Gastrocnemius medialis (tissue), 4 donors: ENCODE data around the gene RGS17. TPM values are rescaled to one million over a fixed set of nuclear protein-coding genes. Genes with fewer than 3 reads are reported as not detected.

Source experiments
- ATAC-seq, 2 donors: fragments of 150-250 bp; one replicate each; pipeline ENCODE4 v1.9.1; 2016
- DNase-seq, 2 donors: peaks; one replicate each; pipeline ENCODE4 v3.0.0-alpha.2; 2019
- H3K27ac ChIP-seq, 4 donors: fragments of 200-600 bp; sonication (generic); 1 replicate in 1 of 4; 2 replicates in 3 of 4; pipeline ENCODE4 v1.5.1; 2016 to 2018; ENCODE audit warnings: mild to moderate bottlenecking in 2 of 4, moderate library complexity in 1 of 4
- H3K27me3 ChIP-seq, 3 donors: fragments of 200-600 bp; sonication (generic) in 2 of 3; 1 replicate in 1 of 3; 2 replicates in 2 of 3; pipeline versions ENCODE4 v1.5.1 to v1.6.0; 2016 to 2019; ENCODE audit warnings: mild to moderate bottlenecking in 1 of 3, moderate library complexity in 1 of 3
- H3K36me3 ChIP-seq, 2 donors: fragments of 200-600 bp; sonication (generic) in 1 of 2; one replicate each; pipeline ENCODE4 v1.5.1; 2017 to 2018
- H3K4me1 ChIP-seq, 2 donors: fragments of 200-600 bp; sonication (generic) in 1 of 2; one replicate each; pipeline ENCODE4 v1.5.1; 2016 to 2017; ENCODE audit warnings: mild to moderate bottlenecking in 2 of 2
- H3K4me3 ChIP-seq, 4 donors: fragments of 200-600 bp; sonication (generic) in 3 of 4; 1 replicate in 1 of 4; 2 replicates in 3 of 4; pipeline ENCODE4 v1.5.1; 2016 to 2019; ENCODE audit warnings: mild to moderate bottlenecking in 2 of 4
- H3K9me3 ChIP-seq, 3 donors: fragments of 200-600 bp; sonication (generic) in 2 of 3; 1 replicate in 1 of 3; 2 replicates in 2 of 3; pipeline ENCODE4 v1.5.1; 2016 to 2019
- POLR2A ChIP-seq, 2 donors: fragments of 450-650 bp; IDR thresholded peaks; one replicate each; pipeline ENCODE4 v1.6.1; 2017; ENCODE audit warnings: antibody characterized with exemption in 2 of 2, mild to moderate bottlenecking in 2 of 2, moderate library complexity in 2 of 2
- in situ Hi-C, 4 donors: fragments of 200-750 bp; cut with MboI; loops; one replicate each; pipeline versions ENCODE4 v1.15.0 to v1.8.0; 2017; ENCODE audit warnings: low sequenced_read_pairs in 4 of 4
- intact Hi-C: fragments of 100-400 bp; cut with DNase I; formaldehyde crosslinking; loops from one replicate; pipeline ENCODE4 v1.15.1; 2023; ENCODE audit warnings: low total_unique reads
- total RNA-seq, 4 donors: library from RNA; depleted of rRNA; stranded (reverse); fragments of >200 nt; gene quantifications; one replicate each; pipeline versions ENCODE4 v1.1.0 to v1.2.3, GENCODE V29; 2016
- TF ChIP-seq, protein P1 (sequence below), 5 experiments: fragments of 450-650 bp in 3 of 5; fragments of 200-600 bp in 2 of 5; sonication (generic) in 2 of 5; IDR thresholded peaks in 4 of 5; conservative IDR thresholded peaks in 1 of 5; 1 replicate in 4 of 5; 2 replicates in 1 of 5; pipeline ENCODE4 v1.5.1; 2016 to 2019; ENCODE audit warnings: antibody characterized with exemption in 5 of 5, mild to moderate bottlenecking in 3 of 5, moderate library complexity in 3 of 5

RGS17 gene
- total RNA-seq, 4 donors from 2014 or later, result 0.11 TPM; not detected in 3

DNA sequence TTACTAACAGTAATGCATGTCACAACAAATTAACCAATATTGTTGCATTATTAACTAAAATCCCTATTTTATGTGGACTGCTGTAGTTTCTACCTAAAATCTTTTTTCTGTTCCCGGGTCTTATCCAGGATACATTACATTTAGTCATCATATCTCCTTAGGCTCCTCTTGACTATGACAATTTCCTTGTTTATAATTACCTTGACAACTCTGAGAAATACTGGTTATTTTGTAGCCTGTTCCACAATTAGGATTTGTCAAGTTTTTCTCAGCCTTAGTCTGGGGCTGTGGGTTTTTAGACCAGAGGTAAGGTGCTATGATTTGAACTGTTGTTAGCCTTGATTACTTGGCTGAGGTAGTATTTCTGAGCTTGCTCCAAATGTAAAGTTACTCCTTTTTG lies 152.0 kb downstream of the RGS17 start:
- H3K36me3 ChIP-seq, result peaks cover 0 to 11% of the 10 kb centered on the region in 2 donors
- no peaks in the 10 kb centered on the region for H3K27me3 ChIP-seq
- ATAC-seq (no peak), DNase-seq (no peak)
- TF ChIP-seq POLR2A (IDR thresholded peaks at IDR 0.05), result no peak
- TF ChIP-seq, protein P1, sequence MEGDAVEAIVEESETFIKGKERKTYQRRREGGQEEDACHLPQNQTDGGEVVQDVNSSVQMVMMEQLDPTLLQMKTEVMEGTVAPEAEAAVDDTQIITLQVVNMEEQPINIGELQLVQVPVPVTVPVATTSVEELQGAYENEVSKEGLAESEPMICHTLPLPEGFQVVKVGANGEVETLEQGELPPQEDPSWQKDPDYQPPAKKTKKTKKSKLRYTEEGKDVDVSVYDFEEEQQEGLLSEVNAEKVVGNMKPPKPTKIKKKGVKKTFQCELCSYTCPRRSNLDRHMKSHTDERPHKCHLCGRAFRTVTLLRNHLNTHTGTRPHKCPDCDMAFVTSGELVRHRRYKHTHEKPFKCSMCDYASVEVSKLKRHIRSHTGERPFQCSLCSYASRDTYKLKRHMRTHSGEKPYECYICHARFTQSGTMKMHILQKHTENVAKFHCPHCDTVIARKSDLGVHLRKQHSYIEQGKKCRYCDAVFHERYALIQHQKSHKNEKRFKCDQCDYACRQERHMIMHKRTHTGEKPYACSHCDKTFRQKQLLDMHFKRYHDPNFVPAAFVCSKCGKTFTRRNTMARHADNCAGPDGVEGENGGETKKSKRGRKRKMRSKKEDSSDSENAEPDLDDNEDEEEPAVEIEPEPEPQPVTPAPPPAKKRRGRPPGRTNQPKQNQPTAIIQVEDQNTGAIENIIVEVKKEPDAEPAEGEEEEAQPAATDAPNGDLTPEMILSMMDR (IDR thresholded peaks at IDR 0.05 in 4 of 5, conservative IDR thresholded peaks at IDR 0.05 in 1 of 5), result no peak
- intact Hi-C loops (no loop called here), in situ Hi-C loops (loop anchor here in 1 of 4 donors (25.0 kb wide), 2 partner anchors 1542 to 1758 kb away; partner anchors contain the start of gene SCAF8)
- no peak overlapping the region for H3K27ac ChIP-seq
- H3K4me1 ChIP-seq, result peaks cover 8 to 10% of the 10 kb centered on the region in 2 donors
- no peak overlapping the region for H3K4me3 ChIP-seq
- H3K9me3 ChIP-seq, result no peaks in the 10 kb centered on the region

DNA sequence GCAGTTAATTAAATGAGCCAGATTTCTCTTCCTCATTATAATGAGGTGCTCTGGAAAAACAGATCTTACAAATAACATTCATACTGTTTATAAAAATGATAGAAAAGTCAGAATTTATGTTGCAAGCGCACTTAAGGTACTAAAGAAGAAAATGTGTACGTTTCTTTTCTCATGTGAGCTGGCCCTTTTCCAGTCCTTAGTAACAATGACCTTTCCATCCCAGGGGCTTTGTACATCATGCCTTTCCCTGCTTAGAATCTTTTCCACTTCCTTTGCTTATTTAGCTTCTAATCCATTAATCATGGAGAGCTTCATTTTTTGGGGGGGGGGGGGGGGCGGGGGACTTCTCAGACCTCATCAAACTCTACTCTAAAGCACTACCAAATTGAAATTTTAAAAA lies 153.0 kb downstream of the RGS17 start:
- DNase-seq (no peak), ATAC-seq (no peak)
- intact Hi-C loops (no loop called here), in situ Hi-C loops (loop anchor here in 1 of 4 donors (25.0 kb wide), 2 partner anchors 1541 to 1759 kb away; partner anchors contain the start of gene SCAF8)
- no peaks in the 10 kb centered on the region for H3K9me3 ChIP-seq
- no peak overlapping the region for H3K4me3 ChIP-seq
- H3K27ac ChIP-seq, result no peak overlapping the region
- no peaks in the 10 kb centered on the region for H3K27me3 ChIP-seq
- TF ChIP-seq, protein P1 (IDR thresholded peaks at IDR 0.05 in 4 of 5, conservative IDR thresholded peaks at IDR 0.05 in 1 of 5), result no peak
- no peak for TF ChIP-seq POLR2A (IDR thresholded peaks at IDR 0.05)
- peaks cover 0 to 20% of the 10 kb centered on the region in 2 donors for H3K36me3 ChIP-seq
- peaks cover 8 to 10% of the 10 kb centered on the region in 2 donors for H3K4me1 ChIP-seq

DNA sequence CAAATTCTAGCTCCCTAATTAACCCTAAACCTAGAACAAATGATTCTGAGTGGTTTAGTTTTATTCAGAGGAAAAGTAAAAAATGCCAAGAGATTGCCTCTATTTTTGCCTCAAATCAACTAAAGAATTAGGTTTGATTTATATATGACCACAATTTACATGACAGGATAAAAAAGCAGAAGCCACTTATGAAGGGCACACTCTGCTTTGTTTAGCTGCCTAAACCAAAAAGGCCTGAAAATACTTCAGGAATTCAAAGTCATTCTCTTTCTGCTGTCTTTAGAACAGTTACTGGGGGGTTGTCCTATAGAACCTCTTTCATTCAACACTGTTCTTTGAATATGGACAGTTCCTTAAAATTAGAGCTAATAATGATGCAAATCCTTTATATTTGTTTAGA lies 153.5 kb downstream of the RGS17 start:
- DNase-seq, result no peak
- Histone ChIP-seq H3K27me3 (no peaks in the 10 kb centered on the region), H3K36me3 (peaks cover 0 to 25% of the 10 kb centered on the region in 2 donors), H3K4me3 (no peak overlapping the region), H3K9me3 (no peaks in the 10 kb centered on the region), H3K27ac (no peak overlapping the region), H3K4me1 (peaks cover 5 to 7% of the 10 kb centered on the region in 2 donors)
- in situ Hi-C loops (loop anchor here in 1 of 4 donors (25.0 kb wide), 2 partner anchors 1540 to 1760 kb away; partner anchors contain the start of gene SCAF8), intact Hi-C loops (no loop called here)
- no peak for ATAC-seq
- no peak for TF ChIP-seq POLR2A (IDR thresholded peaks at IDR 0.05)
- TF ChIP-seq, protein P1 (IDR thresholded peaks at IDR 0.05 in 4 of 5, conservative IDR thresholded peaks at IDR 0.05 in 1 of 5), result no peak

DNA sequence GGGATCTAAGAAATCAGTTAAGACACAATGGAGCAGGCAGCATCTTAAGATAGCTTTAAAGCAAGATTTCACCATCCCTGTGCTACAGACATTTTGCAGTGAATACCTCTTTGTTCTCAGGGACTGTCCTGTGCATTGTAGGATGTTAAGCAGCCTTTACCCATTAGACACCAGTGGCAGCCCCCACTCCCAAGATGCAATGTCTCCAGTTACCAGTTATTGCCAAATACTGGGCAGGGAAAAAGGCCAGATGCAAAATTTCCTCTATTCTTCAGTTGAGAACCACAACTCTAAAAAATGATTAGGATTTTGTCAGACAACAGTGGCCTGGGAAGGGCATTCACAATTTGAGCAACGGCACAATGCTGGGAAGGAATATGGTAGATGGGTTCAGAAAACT lies 154.3 kb downstream of the RGS17 start:
- DNase-seq (no peak), ATAC-seq (no peak)
- in situ Hi-C loops, result loop anchor here in 1 of 4 donors (25.0 kb wide), 2 partner anchors 1539 to 1761 kb away; partner anchors contain the start of gene SCAF8
- Histone ChIP-seq H3K27me3 (no peaks in the 10 kb centered on the region), H3K36me3 (peaks cover 0 to 33% of the 10 kb centered on the region in 2 donors), H3K4me3 (no peak overlapping the region), H3K4me1 (no peaks in the 10 kb centered on the region), H3K27ac (no peak overlapping the region), H3K9me3 (no peaks in the 10 kb centered on the region)
- TF ChIP-seq, protein P1 (IDR thresholded peaks at IDR 0.05 in 4 of 5, conservative IDR thresholded peaks at IDR 0.05 in 1 of 5), result no peak
- no peak for TF ChIP-seq POLR2A (IDR thresholded peaks at IDR 0.05)
- intact Hi-C loops, result no loop called here
